Measurements from ENCODE around the gene CAPN7. TPM values are rescaled to one million over a fixed set of nuclear protein-coding genes. Genes with fewer than 3 reads are reported as not detected.

Gene CAPN7
- polyA plus RNA-seq, 3 donors, result 11.7 to 20.8 (median 14.7) TPM

GRCh38 chr3:15205482-15205933, 538 bp upstream of the CAPN7 start:
- H3K27me3 Mint-ChIP-seq (ENCODE audit: low read depth in 3 of 3), result peaks cover 0 to 2% (median 0%) of the 10 kb centered on the region in 3 donors
- Histone ChIP-seq H3K36me3 (replicated peaks in 1 of 2; ENCODE audit: control insufficient read depth in 1 of 2, insufficient read depth in 2 of 2, low read length in 2 of 2) (peaks cover 7 to 9% of the 10 kb centered on the region in 2 donors), H3K4me2 (replicated peaks; ENCODE audit: extremely low read depth, low read length, poor library complexity, severe bottlenecking) (peak overlapping the region; percentile 83), H3K79me2 (ENCODE audit: insufficient read depth, low read length) (peaks cover 44% of the 10 kb centered on the region), H3K4me1 (ENCODE audit: control insufficient read depth in 1 of 2, insufficient read depth in 2 of 2, low read length in 2 of 2) (peaks cover 20 to 27% of the 10 kb centered on the region in 2 donors), H3K4me3 (replicated peaks in 1 of 3; ENCODE audit: low read depth in 2 of 3, low read length in 3 of 3) (peak overlapping the region; percentile 49 to 84 (median 69)), H3K9ac (ENCODE audit: insufficient read depth, low read length, poor library complexity, severe bottlenecking) (peak overlapping the region; percentile 97), H2AFZ (ENCODE audit: insufficient read depth, low read depth, low read length, poor library complexity, severe bottlenecking) (peak overlapping the region; percentile 85), H3K9me3 (replicated peaks in 1 of 2; ENCODE audit: control insufficient read depth in 1 of 2, insufficient read depth in 1 of 2, low read length in 2 of 2) (no peaks in the 10 kb centered on the region), H3K27me3 (ENCODE audit: control insufficient read depth in 2 of 2, insufficient read depth in 2 of 2, low read length in 2 of 2) (no peaks in the 10 kb centered on the region), H4K20me1 (ENCODE audit: insufficient read depth, low read length) (peaks cover 19% of the 10 kb centered on the region), H3K27ac (ENCODE audit: low read depth in 1 of 2, low read length in 2 of 2) (peak overlapping the region; percentile 41 to 95)
- peak; percentile 49 for TF ChIP-seq CTCF (IDR thresholded peaks at IDR 0.05)
- peaks cover 20% of the 10 kb centered on the region for H3K4me1 Mint-ChIP-seq
- peak overlapping the region; percentile 83 to 92 (median 88) for H3K27ac Mint-ChIP-seq
- H3K36me3 Mint-ChIP-seq, result peaks cover 2 to 7% of the 10 kb centered on the region in 2 donors
- WGBS (ENCODE audit: insufficient coverage), result no CpG with 5 or more reads among the region's 3 CpGs
- peak overlapping the region; percentile 76 to 88 for H3K4me3 Mint-ChIP-seq
- no peaks in the 10 kb centered on the region for H3K9me3 Mint-ChIP-seq
- DNase-seq, result no peak
- intact Hi-C loops (cut with micrococcal nuclease), result loop anchor here (5.0 to 10.0 kb wide), 3 partner anchors 101 to 397 kb away; partner anchors contain the start of genes BTD (in 1 of the 2) and HACL1 (in 1 of the 2)

- peak in 1 of 3 donors; percentile 2 for DNase-seq
Observed at GRCh38 chr3:15206662-15207576, 873 bp downstream of the CAPN7 start.

More at GRCh38 chr3:15206662-15207576, 873 bp downstream of the CAPN7 start:
- Mint-ChIP-seq H3K36me3 (peaks cover 8 to 19% of the 10 kb centered on the region in 2 donors), H3K4me3 (peak overlapping the region; percentile 83 to 91), H3K27me3 (ENCODE audit: low read depth in 3 of 3) (peaks cover 0 to 2% (median 0%) of the 10 kb centered on the region in 3 donors), H3K27ac (peak overlapping the region; percentile 88 to 96 (median 93)), H3K9me3 (no peaks in the 10 kb centered on the region), H3K4me1 (peaks cover 22% of the 10 kb centered on the region)
- peaks cover 16 to 22% of the 10 kb centered on the region in 2 donors for H3K36me3 ChIP-seq (replicated peaks in 1 of 2; ENCODE audit: control insufficient read depth in 1 of 2, insufficient read depth in 2 of 2, low read length in 2 of 2)
- H3K27ac ChIP-seq (ENCODE audit: low read depth in 1 of 2, low read length in 2 of 2), result peak overlapping the region; percentile 78 to 95
- H3K4me2 ChIP-seq (replicated peaks; ENCODE audit: extremely low read depth, low read length, poor library complexity, severe bottlenecking), result peak overlapping the region; percentile 83
- peaks cover 24% of the 10 kb centered on the region for H4K20me1 ChIP-seq (ENCODE audit: insufficient read depth, low read length)
- TF ChIP-seq CTCF (IDR thresholded peaks at IDR 0.05), result no peak
- H3K9me3 ChIP-seq (replicated peaks in 1 of 2; ENCODE audit: control insufficient read depth in 1 of 2, insufficient read depth in 1 of 2, low read length in 2 of 2), result no peaks in the 10 kb centered on the region
- peaks cover 20 to 27% of the 10 kb centered on the region in 2 donors for H3K4me1 ChIP-seq (ENCODE audit: control insufficient read depth in 1 of 2, insufficient read depth in 2 of 2, low read length in 2 of 2)
- intact Hi-C loops (cut with micrococcal nuclease), result loop anchor here (2.0 to 10.0 kb wide), 4 partner anchors 102 to 395 kb away; partner anchors contain the start of genes BTD (in 1 of the 2) and HACL1 (in 1 of the 2)
- peak overlapping the region; percentile 85 for H2AFZ ChIP-seq (ENCODE audit: insufficient read depth, low read depth, low read length, poor library complexity, severe bottlenecking)
- peak overlapping the region; percentile 97 for H3K9ac ChIP-seq (ENCODE audit: insufficient read depth, low read length, poor library complexity, severe bottlenecking)
- peaks cover 55% of the 10 kb centered on the region for H3K79me2 ChIP-seq (ENCODE audit: insufficient read depth, low read length)
- H3K4me3 ChIP-seq (replicated peaks in 1 of 3; ENCODE audit: low read depth in 2 of 3, low read length in 3 of 3), result peak overlapping the region; percentile 84 to 98 (median 90)
- WGBS (ENCODE audit: insufficient coverage), result 1% methylated on average over 19 of the region's 30 CpGs
- H3K27me3 ChIP-seq (ENCODE audit: control insufficient read depth in 2 of 2, insufficient read depth in 2 of 2, low read length in 2 of 2), result no peaks in the 10 kb centered on the region
